A673 (cell line): ENCODE measurements around the gene YAF2. TPM values are rescaled to one million over a fixed set of nuclear protein-coding genes. Genes with fewer than 3 reads are reported as not detected.

Source experiments
- BruUV-seq: library from RNA; stranded (reverse); fragments of 400-500 nt; replicated peaks from 2 replicates; lab custom pipeline; 2021; lab: Mats Ljungman, UMichigan
- CTCF ChIA-PET: fragments of 300-600 bp; sonication (Branson Sonifier 250); formaldehyde crosslinking; loops from one replicate; lab custom pipeline; 2022; ENCODE audit warnings: antibody characterized with exemption; lab: Charles Lee
- POLR2A ChIA-PET: fragments of 300-600 bp; sonication (Branson Sonifier 250); formaldehyde crosslinking; loops from one replicate; lab custom pipeline; 2022; ENCODE audit warnings: antibody characterized with exemption; ENCODE audit not compliant: low non-redundant PET; lab: Charles Lee
- DNase-seq: peaks from one replicate; pipeline ENCODE4 v3.0.0-alpha.2; 2015; ENCODE audit warnings: low spot score
- H3K27ac ChIP-seq: fragments of 200-600 bp; sonication (generic); 2 replicates; pipeline ENCODE4 v1.5.1; 2016; ENCODE audit warnings: mixed run types, low read depth, mild to moderate bottlenecking, mixed read lengths, antibody characterized with exemption, low read length; ENCODE audit not compliant: poor library complexity, severe bottlenecking
- H3K27me3 ChIP-seq: fragments of 200-600 bp; sonication (generic); replicated peaks from 2 replicates; pipeline ENCODE4 v1.6.1; 2017; ENCODE audit warnings: mixed run types, low read depth, mild to moderate bottlenecking, mixed read lengths, antibody characterized with exemption, low read length; ENCODE audit not compliant: insufficient read depth, poor library complexity
- H3K36me3 ChIP-seq: fragments of 200-600 bp; sonication (generic); 2 replicates; pipeline ENCODE4 v1.6.1; 2016; ENCODE audit warnings: mixed run types, mild to moderate bottlenecking, mixed read lengths, antibody characterized with exemption, low read length; ENCODE audit not compliant: insufficient read depth, poor library complexity, severe bottlenecking
- H3K4me1 ChIP-seq: fragments of 200-600 bp; sonication (generic); 2 replicates; pipeline ENCODE4 v1.6.1; 2017; ENCODE audit warnings: mixed run types, mild to moderate bottlenecking, mixed read lengths, antibody characterized with exemption, low read length; ENCODE audit not compliant: insufficient read depth, poor library complexity, severe bottlenecking
- H3K4me3 ChIP-seq: fragments of 200-600 bp; sonication (generic); 2 replicates; pipeline ENCODE4 v1.5.1; 2016; ENCODE audit warnings: low read depth, mixed run types, mild to moderate bottlenecking, mixed read lengths, low read length; ENCODE audit not compliant: poor library complexity, severe bottlenecking
- H3K9me3 ChIP-seq: fragments of 200-600 bp; sonication (generic); 2 replicates; pipeline ENCODE4 v1.6.1; 2016; ENCODE audit warnings: mixed run types, low read depth, mild to moderate bottlenecking, mixed read lengths, antibody characterized with exemption, low read length; ENCODE audit not compliant: poor library complexity, severe bottlenecking
- CTCF ChIP-seq: fragments of 300-800, 200-600 bp; sonication (generic); conservative IDR thresholded peaks from 2 replicates; pipeline ENCODE4 v1.5.1; 2017; ENCODE audit warnings: low read depth, mild to moderate bottlenecking, antibody characterized with exemption, low read length, moderate library complexity, mixed read lengths
- EZH2 ChIP-seq: fragments of 200-600 bp; sonication (generic); IDR thresholded peaks from 2 replicates; pipeline ENCODE4 v1.6.1; 2017; ENCODE audit warnings: borderline replicate concordance, low read depth, mild to moderate bottlenecking, mixed read lengths, antibody characterized with exemption, low read length; ENCODE audit not compliant: poor library complexity, severe bottlenecking
- intact Hi-C: fragments of 100-400 bp; cut with micrococcal nuclease; formaldehyde crosslinking; loops from one replicate; pipeline ENCODE4 v1.10.0; 2022; ENCODE audit not compliant: unreplicated experiment
- total RNA-seq: library from RNA; stranded (reverse); gene quantifications from 2 replicates; pipeline ENCODE4 v1.2.3, GENCODE V29; 2021

Gene YAF2
- total RNA-seq, 1 experiment from 2014 or later = 32.9 TPM

GRCh38 chr12:42260518-42260917 lies 22.5 kb upstream of the YAF2 start:
- H3K9me3 ChIP-seq = no peaks in the 10 kb centered on the region
- DNase-seq = no peak
- TF ChIP-seq EZH2 (no peak), CTCF (no peak)
- no peaks in the 10 kb centered on the region for H3K36me3 ChIP-seq
- no peak overlapping the region for H3K4me3 ChIP-seq
- no TSS peak for BruUV-seq
- intact Hi-C loops = no loop called here
- H3K4me1 ChIP-seq = no peaks in the 10 kb centered on the region
- CTCF ChIA-PET = no interaction called here
- POLR2A ChIA-PET = no interaction called here
- no peak overlapping the region for H3K27ac ChIP-seq
- no peaks in the 10 kb centered on the region for H3K27me3 ChIP-seq

GRCh38 chr12:42259699-42260098 lies 21.7 kb upstream of the YAF2 start:
- intact Hi-C loops = no loop called here
- TF ChIP-seq EZH2 (no peak), CTCF (no peak)
- Histone ChIP-seq H3K27ac (no peak overlapping the region), H3K36me3 (no peaks in the 10 kb centered on the region), H3K4me3 (no peak overlapping the region), H3K4me1 (no peaks in the 10 kb centered on the region), H3K9me3 (no peaks in the 10 kb centered on the region), H3K27me3 (no peaks in the 10 kb centered on the region)
- no TSS peak for BruUV-seq
- ChIA-PET POLR2A (no interaction called here), CTCF (no interaction called here)
- no peak for DNase-seq

DNA sequence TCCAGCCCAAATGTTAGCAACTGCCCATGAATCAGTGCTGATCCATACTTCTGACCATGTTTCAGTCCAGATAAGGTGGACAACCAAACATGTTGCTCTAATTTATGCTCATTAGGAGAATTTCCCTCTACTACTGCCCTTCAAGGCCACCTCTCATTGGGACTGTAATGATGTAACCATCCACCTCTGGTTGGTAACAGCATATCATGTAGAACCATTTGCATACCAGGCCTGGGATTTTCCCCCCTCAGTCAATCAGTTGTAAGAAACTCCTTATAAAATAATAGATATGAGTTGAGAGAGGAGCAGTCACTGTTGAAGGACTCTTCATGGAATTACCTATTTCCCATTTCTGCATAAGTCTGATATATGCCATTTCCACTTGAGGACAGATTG lies 17.8 kb upstream of the YAF2 start:
- BruUV-seq = no TSS peak
- Histone ChIP-seq H3K36me3 (no peaks in the 10 kb centered on the region), H3K4me3 (no peak overlapping the region), H3K27me3 (no peaks in the 10 kb centered on the region), H3K9me3 (no peaks in the 10 kb centered on the region), H3K27ac (no peak overlapping the region), H3K4me1 (no peaks in the 10 kb centered on the region)
- ChIA-PET CTCF (no interaction called here), POLR2A (no interaction called here)
- no peak for DNase-seq
- TF ChIP-seq CTCF (no peak), EZH2 (no peak)
- intact Hi-C loops = no loop called here
